HepG2 (cell line): Measurements from ENCODE around the gene ZNF425. TPM values are rescaled to one million over a fixed set of nuclear protein-coding genes. Genes with fewer than 3 reads are reported as not detected.

Experiments
- ARID3A ChIP-seq: IDR thresholded peaks from 2 replicates; pipeline ENCODE4 v1.6.1; 2012; ENCODE audit warnings: low read depth, low read length, improper control_type of control experiment
- ASH2L ChIP-seq: fragments of 300-600, 200-600 bp; sonication (generic); IDR thresholded peaks from 2 replicates; pipeline ENCODE4 v1.7.0; 2017; ENCODE audit warnings: low read depth, mild to moderate bottlenecking, moderate library complexity, mixed read lengths, low read length; ENCODE audit not compliant: insufficient read length
- CC2D1A ChIP-seq: sonication (generic); formaldehyde crosslinking; IDR thresholded peaks from 2 replicates; pipeline ENCODE4 v1.8.1; 2023; ENCODE audit warnings: mild to moderate bottlenecking, missing genetic modification reagents
- KLF13 ChIP-seq: sonication (generic); formaldehyde crosslinking; IDR thresholded peaks from 2 replicates; pipeline ENCODE4 v1.4.0; 2020; ENCODE audit warnings: mild to moderate bottlenecking, missing genetic modification reagents
- POLR2AphosphoS2 ChIP-seq: IDR thresholded peaks from 2 replicates; pipeline ENCODE4 v1.6.1; 2011; ENCODE audit warnings: low read depth, low read length, improper control_type of control experiment
- PRDM4 ChIP-seq: sonication (generic); formaldehyde crosslinking; IDR thresholded peaks from 2 replicates; pipeline ENCODE4 v1.9.0; 2021; ENCODE audit warnings: missing genetic modification reagents, borderline replicate concordance
- SNAPC5 ChIP-seq: sonication (generic); formaldehyde crosslinking; IDR thresholded peaks from 2 replicates; pipeline ENCODE4 v1.8.1; 2023; ENCODE audit warnings: mild to moderate bottlenecking, missing genetic modification reagents, borderline replicate concordance
- THRA ChIP-seq: sonication (generic); formaldehyde crosslinking; IDR thresholded peaks from 2 replicates; pipeline ENCODE4 v1.4.0; 2020; ENCODE audit warnings: missing genetic modification reagents, borderline replicate concordance
- ZBTB7A ChIP-seq: sonication (generic); formaldehyde crosslinking; IDR thresholded peaks from 2 replicates; pipeline ENCODE4 v1.8.0; 2022; ENCODE audit warnings: mild to moderate bottlenecking, missing genetic modification reagents
- ZMYM3 ChIP-seq: sonication (generic); formaldehyde crosslinking; IDR thresholded peaks from 2 replicates; pipeline ENCODE4 v1.5.1; 2020; ENCODE audit warnings: mild to moderate bottlenecking, missing genetic modification reagents
- ZNF101 ChIP-seq: sonication (generic); formaldehyde crosslinking; IDR thresholded peaks from 2 replicates; pipeline ENCODE4 v1.4.0; 2020; ENCODE audit warnings: mild to moderate bottlenecking, low read depth, missing genetic modification reagents, borderline replicate concordance
- ZNF414 ChIP-seq: sonication (generic); formaldehyde crosslinking; IDR thresholded peaks from 2 replicates; pipeline ENCODE4 v1.5.0; 2020; ENCODE audit warnings: missing genetic modification reagents
- ZNF44 ChIP-seq: sonication (generic); formaldehyde crosslinking; IDR thresholded peaks from 2 replicates; pipeline ENCODE4 v1.5.1; 2020; ENCODE audit warnings: mild to moderate bottlenecking, missing genetic modification reagents
- ZNF710 ChIP-seq: sonication (generic); formaldehyde crosslinking; IDR thresholded peaks from 2 replicates; pipeline ENCODE4 v1.5.0; 2020; ENCODE audit warnings: mild to moderate bottlenecking, missing genetic modification reagents, borderline replicate concordance
- ZUFSP ChIP-seq: sonication (generic); formaldehyde crosslinking; IDR thresholded peaks from 2 replicates; pipeline ENCODE4 v1.9.0; 2021; ENCODE audit warnings: missing genetic modification reagents, mild to moderate bottlenecking, borderline replicate concordance
- polyA plus RNA-seq, 8 experiments: library from polyadenylated mRNA; depleted of rRNA in 3 of 8; stranded (reverse) in 7 of 8; unstranded in 1 of 8; fragments of >200 nt; fragmentation: Illumina TruSeq in 4 of 8; extraction: Trizol in 4 of 8; gene quantifications; 2 replicates each; pipeline versions ENCODE4 v1.2.1 to v1.2.3, GENCODE V29; 2011 to 2016; ENCODE audit warnings: low read depth in 4 of 8, missing spikeins in 1 of 8, mixed read lengths in 1 of 8; ENCODE audit not compliant: insufficient read depth in 1 of 8
- total RNA-seq, 5 experiments: library from RNA; depleted of rRNA; stranded (reverse); fragments of >200 nt; fragmentation: Illumina TruSeq; extraction: Trizol; gene quantifications; 2 replicates each; pipeline ENCODE4 v1.2.3, GENCODE V29; 2016; ENCODE audit warnings: low read depth in 1 of 5

The ZNF425 gene
- total and polyA plus RNA-seq, 2 of the 13 experiments (the other 11 are each of a cell fraction or from before 2014, with no cell fraction given) = 0.51 to 1.1 TPM

GRCh38 chr7:149125863-149126661, at the start of gene ZNF425 (continued):
- TF ChIP-seq ASH2L (peak; percentile 81), SNAPC5 (CRISPR knock-in tag) (no peak), POLR2AphosphoS2 (peak; percentile 65; the same call in 1 of the 2 replicates), ZMYM3 (CRISPR knock-in tag) (peak; percentile 68), KLF13 (CRISPR knock-in tag) (no peak), CC2D1A (peak; percentile 87; the same call in 1 of the 2 replicates), THRA (peak; percentile 60; the same call in 1 of the 2 replicates), ZUFSP (no peak), PRDM4 (no peak), ZNF44 (CRISPR knock-in tag) (no peak; the same call in 1 of the 2 replicates), ZNF101 (no peak; the same call in 1 of the 2 replicates), ZNF710 (CRISPR knock-in tag) (peak; percentile 87; the same call in 1 of the 2 replicates), ARID3A (no peak), ZBTB7A (peak; percentile 66; the same call in 1 of the 2 replicates), ZNF414 (CRISPR knock-in tag) (peak; percentile 88)
